SIG-M5 treated with dmso at 0.1 percent for 504 hours (cell line): Measurements from ENCODE around the gene SIK3.

ENCODE experiments used
- DNase-seq: peaks from one replicate; lab custom pipeline; 2025; ENCODE audit not compliant: unreplicated experiment; lab: John Stamatoyannopoulos, UW

Gene SIK3

GRCh38 chr11:117110294-117110950 lies 12.2 kb upstream of the SIK3 start:
- no peak for DNase-seq

DNA sequence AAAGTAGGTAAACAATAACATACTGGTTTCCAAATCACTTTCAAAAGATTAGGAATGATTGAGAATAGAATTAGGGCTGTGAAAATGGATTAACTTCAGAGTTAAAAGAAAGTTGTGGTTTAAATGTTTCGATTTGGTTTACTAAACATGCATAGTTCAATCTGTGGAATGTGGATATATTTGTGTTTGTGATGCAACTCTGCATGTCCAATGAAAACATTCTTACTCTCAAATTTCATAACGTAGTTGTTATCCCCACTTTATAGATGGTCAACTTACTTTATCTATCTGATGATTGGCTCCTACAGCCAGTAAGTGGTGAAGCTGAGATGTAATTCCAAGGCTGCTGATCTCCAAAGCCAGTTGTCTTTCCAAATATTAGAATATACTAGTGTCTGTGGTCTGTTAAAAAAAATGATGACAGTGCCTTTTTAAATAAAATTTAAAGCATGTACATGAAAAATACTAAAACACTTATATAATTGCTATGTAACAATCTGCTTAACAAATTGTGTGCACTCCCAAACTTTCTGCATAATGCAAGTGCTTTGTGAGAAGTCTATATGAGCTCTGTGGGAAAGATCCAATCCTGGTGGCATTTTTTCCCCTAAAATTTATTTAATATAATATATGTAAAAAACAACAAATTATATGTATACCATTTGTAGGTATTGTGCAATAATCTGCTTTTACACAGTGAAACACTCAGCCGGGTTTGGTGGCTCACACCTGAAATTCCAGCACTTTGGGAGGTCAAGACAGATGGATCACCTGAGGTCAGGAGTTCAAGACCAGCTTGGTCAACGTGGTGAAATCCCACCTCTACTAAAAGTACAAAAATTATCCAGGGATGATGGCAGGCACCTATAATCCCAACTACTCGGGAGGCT lies 9.7 kb upstream of the SIK3 start:
- DNase-seq: no peak

DNA sequence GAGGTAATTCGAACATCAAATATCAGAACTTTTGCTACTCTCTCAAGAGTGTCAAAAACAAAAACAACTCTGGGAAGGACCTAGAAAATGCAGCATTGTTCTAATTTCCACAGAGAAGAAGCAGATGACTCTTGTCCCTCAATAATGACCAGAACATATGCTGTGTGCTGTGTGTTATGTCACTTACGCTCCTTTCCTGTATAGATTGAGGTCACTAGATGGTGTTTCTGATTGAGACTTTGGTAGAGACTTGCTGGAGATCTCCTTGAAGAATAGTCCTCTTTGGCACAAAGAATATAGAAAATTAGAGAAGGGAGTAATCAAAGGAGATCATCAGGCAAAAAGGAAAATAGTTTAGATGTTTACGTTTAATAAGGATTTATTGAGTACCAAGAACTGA lies 2.3 kb upstream of the SIK3 start:
- no peak for DNase-seq

DNA sequence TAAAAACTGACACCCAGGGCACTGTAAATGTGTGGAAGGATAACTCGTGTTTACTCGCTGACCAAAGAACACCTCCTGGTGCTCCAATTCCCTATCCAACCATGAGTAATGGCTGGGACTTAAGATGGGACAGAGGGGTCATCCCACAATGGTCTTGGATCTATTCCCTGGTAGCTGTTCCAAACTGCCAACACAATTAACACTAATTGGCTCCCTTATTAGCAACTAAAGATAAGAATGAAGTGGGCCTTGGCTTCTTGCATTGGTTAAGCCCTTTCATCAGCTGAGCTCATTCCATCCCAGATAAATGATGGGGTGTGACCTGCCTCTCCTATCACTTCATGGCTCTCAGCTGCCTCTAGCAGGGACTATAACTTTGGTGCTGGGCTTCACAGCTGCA lies 1.5 kb upstream of the SIK3 start:
- no peak for DNase-seq

DNA sequence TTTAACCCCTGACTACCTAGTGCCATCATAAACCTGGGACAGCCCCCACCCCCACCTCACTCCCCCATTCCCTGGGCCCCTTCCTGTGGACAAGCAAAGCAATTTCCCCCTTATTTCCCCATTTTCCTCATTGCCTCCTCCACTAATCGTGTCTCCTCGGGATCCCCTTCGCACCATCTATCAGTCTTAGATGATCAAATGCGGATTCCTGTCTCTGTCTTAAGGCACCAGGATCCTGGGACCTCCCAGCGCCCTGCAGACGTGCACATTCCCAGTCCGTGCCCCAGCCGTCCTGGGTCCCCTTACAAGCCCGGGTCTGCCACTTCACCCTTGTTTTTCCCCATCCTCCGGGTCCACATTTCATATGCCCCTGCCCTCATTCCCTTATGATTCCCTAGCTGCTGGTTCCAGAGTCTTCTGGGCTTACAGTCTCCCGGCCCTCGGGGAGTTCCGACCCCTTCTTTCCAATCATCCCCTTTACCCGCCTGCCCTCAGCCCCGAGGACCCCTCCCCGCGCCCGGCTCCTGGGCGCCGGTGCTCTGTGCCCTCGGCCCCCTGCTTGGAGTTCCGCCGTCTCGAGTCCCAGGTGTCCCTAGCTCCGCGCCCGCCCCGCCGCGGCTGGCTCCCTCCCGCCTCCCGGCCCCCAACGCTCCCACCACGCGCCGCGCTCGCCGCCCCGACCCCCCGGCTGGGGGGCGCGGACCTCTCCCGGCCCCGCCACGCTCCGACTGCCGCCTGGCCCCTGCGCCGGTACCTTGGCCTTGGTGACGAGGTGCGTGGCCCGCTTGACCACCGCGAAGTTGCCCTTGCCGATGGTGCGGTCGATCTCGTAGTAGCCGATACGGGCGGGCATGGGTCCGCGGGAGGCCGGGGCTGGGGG lies 599 bp downstream of the SIK3 start:
- DNase-seq: no peak

DNA sequence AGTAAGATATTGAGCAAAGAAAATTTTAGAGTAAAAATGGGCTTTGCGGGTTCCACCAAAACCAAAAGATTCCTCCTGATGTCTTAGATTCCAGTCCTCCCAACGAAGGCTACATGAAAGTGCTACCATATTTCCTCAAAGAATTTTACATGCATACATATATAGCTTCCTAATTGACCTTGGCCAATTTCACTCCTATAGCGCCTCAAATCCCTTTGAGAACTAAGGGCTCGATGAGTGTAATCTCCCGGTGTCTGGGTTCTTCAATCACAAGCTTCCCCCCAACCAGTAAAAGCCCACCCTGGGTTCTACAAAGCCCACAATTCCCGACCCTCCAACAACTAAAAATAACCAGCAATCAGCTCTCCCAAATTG lies 1.2 kb downstream of the SIK3 start:
- DNase-seq: no peak

DNA sequence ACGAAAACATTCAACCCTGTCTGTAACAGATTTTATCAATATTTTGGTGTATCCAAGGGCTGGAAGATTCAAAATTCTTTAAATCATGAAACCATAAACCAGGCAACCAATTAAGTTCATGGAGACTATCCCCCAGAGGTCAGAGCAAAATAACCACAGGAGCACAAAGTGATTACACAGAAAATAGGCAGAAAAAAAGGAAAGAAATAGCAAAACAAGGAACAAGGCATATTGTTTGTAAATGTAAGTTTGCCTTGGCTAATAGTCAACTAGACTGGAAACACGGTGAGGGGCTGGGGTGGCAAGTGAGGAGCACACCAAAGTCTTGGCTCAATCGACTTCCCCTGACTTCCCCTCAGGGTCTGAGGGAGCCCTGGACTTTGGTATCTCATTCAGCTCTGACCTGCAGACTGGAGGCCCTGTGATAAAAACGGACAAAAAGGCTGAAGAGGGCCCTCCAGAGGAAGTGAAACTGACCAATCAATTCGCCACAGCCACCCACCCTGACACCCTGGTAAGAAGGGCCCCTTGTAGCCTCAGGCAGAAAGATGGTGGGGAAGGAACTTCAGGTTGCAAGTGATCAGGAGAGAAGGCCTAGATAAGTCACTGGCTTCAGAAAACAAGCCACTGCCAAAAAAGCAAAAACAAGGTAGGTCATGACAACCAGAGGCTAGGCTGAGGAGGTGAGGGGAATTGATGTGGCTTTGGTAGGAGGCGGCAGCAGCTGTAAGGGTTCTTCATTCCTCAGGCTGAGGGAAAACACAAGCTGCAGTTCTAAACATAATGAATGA lies 1.8 kb downstream of the SIK3 start:
- DNase-seq: peak; percentile 82

- no peak for DNase-seq
These were observed 2.7 kb downstream of the SIK3 start for GRCh38 chr11:117095284-117096161.

DNA sequence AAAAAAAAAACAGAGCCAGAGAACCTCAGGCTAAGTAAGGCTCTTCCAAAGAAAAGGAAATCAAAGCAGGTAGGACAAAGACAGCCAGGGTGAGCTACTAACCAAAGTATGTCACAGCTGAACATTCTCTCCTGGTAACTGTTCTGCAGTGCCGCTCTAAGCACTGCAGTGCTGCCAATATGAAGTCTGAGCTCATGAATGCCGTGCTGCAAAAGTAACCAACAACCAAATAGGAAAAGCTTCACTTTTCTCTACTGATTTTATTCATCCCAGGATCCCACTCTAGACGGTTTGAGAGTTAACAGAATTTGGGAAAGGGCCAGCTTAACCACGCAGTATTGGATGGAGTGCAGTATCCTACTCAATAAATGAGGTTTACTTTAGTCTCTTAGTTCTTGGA lies 3.5 kb downstream of the SIK3 start:
- DNase-seq: no peak

GRCh38 chr11:117092951-117093590 lies 5.2 kb downstream of the SIK3 start:
- no peak for DNase-seq

GRCh38 chr11:117091753-117092477 lies 6.3 kb downstream of the SIK3 start:
- no peak for DNase-seq

DNA sequence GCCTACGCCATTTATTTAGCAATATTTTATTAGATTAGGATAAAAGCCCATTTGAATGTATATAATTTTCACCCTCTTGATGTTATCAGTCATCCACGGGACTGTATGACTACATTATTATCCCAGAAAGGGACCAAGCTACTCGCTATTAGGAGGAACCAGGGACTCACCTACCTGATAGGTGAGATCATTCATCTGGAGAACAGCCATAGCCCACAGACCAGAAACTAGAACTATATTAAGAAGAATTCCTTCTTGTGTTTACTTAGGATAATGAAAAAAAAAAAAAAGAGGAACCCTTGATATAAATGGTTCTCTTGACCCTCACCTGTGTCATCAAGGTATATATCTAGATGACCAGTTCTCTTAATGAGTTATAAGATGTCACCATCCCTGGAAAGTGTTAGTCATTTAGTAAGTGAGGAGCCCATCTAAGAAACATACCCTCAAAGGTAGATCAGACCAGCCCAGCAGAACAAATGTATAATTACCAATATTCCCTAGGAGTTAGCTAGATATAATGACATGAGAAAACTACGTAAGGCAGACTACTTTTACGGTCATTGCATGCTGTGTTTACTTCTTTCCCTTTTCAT lies 8.0 kb downstream of the SIK3 start:
- DNase-seq: no peak

GRCh38 chr11:117089685-117090084 lies 8.5 kb downstream of the SIK3 start:
- no peak for DNase-seq

DNA sequence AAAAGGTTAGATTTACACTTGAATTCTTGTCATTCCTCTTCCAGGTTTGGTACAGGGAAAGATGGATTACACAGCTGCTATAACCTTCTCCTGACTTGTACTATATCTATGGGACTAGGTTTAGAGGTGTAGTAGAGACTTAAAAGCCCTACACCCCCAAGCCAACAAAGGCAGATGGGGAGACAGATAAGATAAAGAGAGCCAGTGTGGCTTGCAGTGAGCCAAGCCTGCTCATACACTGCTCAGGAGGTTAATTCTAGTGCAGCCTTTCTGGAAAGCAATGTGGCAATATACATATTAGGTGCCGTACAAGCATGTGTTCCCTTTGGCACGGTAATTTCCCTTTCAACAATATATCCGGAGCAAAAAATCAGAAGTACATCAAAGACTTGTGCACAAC lies 10.8 kb downstream of the SIK3 start:
- DNase-seq: no peak

DNA sequence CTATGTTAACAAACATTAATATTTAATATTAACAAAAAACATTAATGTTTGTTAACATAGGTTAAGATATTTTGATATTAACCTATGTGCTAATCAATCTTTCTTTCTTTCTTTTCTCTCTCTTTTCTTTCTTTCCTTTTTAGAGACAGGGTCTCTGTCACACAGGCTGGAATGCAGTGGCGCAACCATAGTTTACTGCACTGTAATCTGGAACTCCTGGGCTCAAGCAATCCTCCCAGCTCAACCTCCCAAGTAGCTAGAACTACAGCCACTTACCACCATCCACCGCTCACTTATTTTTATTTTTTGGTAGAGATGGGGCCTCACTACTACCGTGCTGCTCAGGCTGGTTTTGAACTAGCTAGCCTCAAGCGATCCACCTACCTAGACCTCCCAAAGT lies 13.2 kb downstream of the SIK3 start:
- DNase-seq: peak; percentile 14

GRCh38 chr11:117083011-117083935 lies 15.0 kb downstream of the SIK3 start:
- DNase-seq: no peak

DNA sequence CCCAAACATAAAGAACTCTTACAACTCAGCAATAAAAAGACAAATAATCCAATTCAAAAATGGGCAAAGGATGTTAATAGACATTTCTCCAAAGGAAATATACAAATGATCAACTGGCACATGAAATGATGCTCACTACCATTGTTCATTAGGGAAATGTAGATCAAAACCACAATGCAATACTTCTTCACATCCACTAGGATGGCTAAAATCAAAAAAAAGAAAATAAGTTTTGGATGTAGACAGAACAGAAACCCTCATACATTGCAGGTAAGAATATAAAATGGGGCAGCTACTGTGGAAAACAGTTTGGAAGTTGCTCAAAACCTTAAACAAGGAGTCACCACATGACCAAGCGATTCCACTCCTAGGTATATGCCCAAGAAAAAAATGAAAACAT lies 16.3 kb downstream of the SIK3 start:
- DNase-seq: no peak
